ENCODE data around the gene CD2AP.

GRCh38 chr6:47476781-47477496 lies 650 bp upstream of the CD2AP start:
- no peak for TF ChIP-seq CTCF (IDR thresholded peaks at IDR 0.05; ENCODE audit: low read length)
- no peak for TF ChIP-seq EZH2 (optimal IDR thresholded peaks at IDR 0.05; ENCODE audit: low read depth, low read length)
